Mammary epithelial cell (primary cell): Measurements from ENCODE around the gene OR6K6.

Experiments used
- CTCF ChIP-seq, 2 donors: IDR thresholded peaks in 1 of 2; conservative IDR thresholded peaks in 1 of 2; 2 replicates each; pipeline ENCODE4 v1.5.1; 2011 to 2012; ENCODE audit warnings: inconsistent platforms in 2 of 2, low read length in 2 of 2, mild to moderate bottlenecking in 2 of 2, control low read depth in 1 of 2, low read depth in 1 of 2; ENCODE audit not compliant: insufficient read depth in 1 of 2; ENCODE audit errors: extremely low read depth in 1 of 2
- EZH2 ChIP-seq: IDR thresholded peaks from 2 replicates; pipeline ENCODE4 v1.6.1; 2012; ENCODE audit warnings: low read length, inconsistent platforms, borderline replicate concordance

DNA sequence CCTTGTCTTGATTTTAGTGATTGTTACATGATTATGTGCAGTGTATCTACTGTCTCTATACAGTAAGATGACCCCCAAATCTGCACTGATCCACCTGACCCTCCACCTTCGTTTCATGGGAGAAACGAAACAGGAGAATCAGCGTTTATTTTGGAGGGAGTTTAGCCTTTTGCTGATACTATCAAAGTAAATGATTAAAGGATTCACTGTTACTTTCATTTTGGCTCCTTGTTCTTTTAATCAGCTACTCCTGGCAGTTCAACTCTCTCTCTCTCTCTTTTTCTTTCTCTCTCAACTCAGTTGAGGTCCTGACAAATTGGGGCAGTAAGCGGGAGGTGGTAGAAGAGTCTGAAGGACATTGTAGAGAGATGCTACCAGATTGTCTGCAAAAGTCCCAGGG, 24.1 kb upstream of the OR6K6 start:
- TF ChIP-seq CTCF (conservative IDR thresholded peaks at IDR 0.05 in 1 of 2, IDR thresholded peaks at IDR 0.05 in 1 of 2; ENCODE audit: extremely low read depth in 1 of 2, insufficient read depth in 1 of 2, low read depth in 1 of 2, low read length in 2 of 2), result no peak
- no peak for TF ChIP-seq EZH2
